SU-DHL-6 (cell line): ENCODE data around the gene VPS51.
"Not testable (repeated sequence)": the region's sequence is repeated elsewhere in the genome, so short reads cannot be mapped to it uniquely, and the experiment has no call there.

Source experiments
- H2AFZ ChIP-seq: fragments of 200-600 bp; sonication (generic); 2 replicates; pipeline ENCODE4 v1.6.1; 2014; ENCODE audit warnings: low read depth, mild to moderate bottlenecking, moderate library complexity, mixed read lengths, antibody characterized with exemption, low read length; ENCODE audit not compliant: severe bottlenecking
- H3F3A ChIP-seq: fragments of 200-600 bp; shearing (Covaris generic); 2 replicates; pipeline ENCODE4 v1.6.0; 2016; ENCODE audit warnings: antibody characterized with exemption, mild to moderate bottlenecking; ENCODE audit not compliant: insufficient read depth
- H3K27ac ChIP-seq: fragments of 200-600 bp; sonication (generic); 2 replicates; pipeline ENCODE4 v1.5.1; 2016; ENCODE audit warnings: low read depth, mild to moderate bottlenecking, low read length, moderate library complexity, mixed read lengths
- H3K27me3 ChIP-seq: fragments of 200-600 bp; sonication (generic), shearing (Covaris generic); 2 replicates; pipeline ENCODE4 v1.6.0; 2014; ENCODE audit warnings: mild to moderate bottlenecking, low read length
- H3K36me3 ChIP-seq: fragments of 200-600 bp; sonication (generic); 2 replicates; pipeline ENCODE4 v1.6.1; 2014; ENCODE audit warnings: mild to moderate bottlenecking, low read length, mixed read lengths
- H3K4me2 ChIP-seq: fragments of 300-600, 200-600 bp; shearing (Covaris generic), sonication (generic); 2 replicates; pipeline ENCODE4 v1.6.0; 2014; ENCODE audit warnings: low read length, low read depth, mild to moderate bottlenecking; ENCODE audit not compliant: poor library complexity, severe bottlenecking
- H3K4me3 ChIP-seq: fragments of 200-600 bp; sonication (generic); 2 replicates; pipeline ENCODE4 v1.5.1; 2014; ENCODE audit warnings: antibody characterized with exemption, low read length, mild to moderate bottlenecking, mixed read lengths; ENCODE audit not compliant: insufficient read depth, poor library complexity, severe bottlenecking
- H3K79me2 ChIP-seq: fragments of 200-600 bp; sonication (generic); 2 replicates; pipeline ENCODE4 v1.6.1; 2014; ENCODE audit warnings: mild to moderate bottlenecking, low read length, moderate library complexity; ENCODE audit not compliant: insufficient read depth
- H3K9ac ChIP-seq: fragments of 200-600 bp; sonication (generic); 2 replicates; pipeline ENCODE4 v1.7.0; 2014; ENCODE audit warnings: mild to moderate bottlenecking, low read length
- H3K9me2 ChIP-seq: fragments of 200-600 bp; sonication (generic); replicated peaks from 2 replicates; pipeline ENCODE4 v1.6.1; 2014; ENCODE audit warnings: low read length; ENCODE audit not compliant: insufficient read depth
- H3K9me3 ChIP-seq: fragments of 200-600 bp; sonication (generic); 2 replicates; pipeline ENCODE4 v1.6.1; 2014; ENCODE audit warnings: low read length, mixed read lengths; ENCODE audit not compliant: insufficient read depth
- H4K20me1 ChIP-seq: fragments of 200-600 bp; sonication (generic); 2 replicates; pipeline ENCODE4 v1.6.1; 2014; ENCODE audit warnings: low read depth, mild to moderate bottlenecking, antibody characterized with exemption, low read length, moderate library complexity, mixed read lengths
- EZH2phosphoT487 ChIP-seq: fragments of 200-600 bp; sonication (generic), shearing (Covaris generic); conservative IDR thresholded peaks from 2 replicates; pipeline ENCODE4 v1.6.1; 2018; ENCODE audit warnings: mild to moderate bottlenecking, antibody characterized with exemption, low read length, moderate library complexity, mixed read lengths
- TF ChIP-seq, protein P1 (sequence below): fragments of 200-600 bp; sonication (generic); IDR thresholded peaks from one replicate; pipeline ENCODE4 v1.5.1; 2017; ENCODE audit warnings: antibody characterized with exemption, mild to moderate bottlenecking, low read length, moderate library complexity; ENCODE audit not compliant: insufficient read depth, poor library complexity, severe bottlenecking

The VPS51 gene

GRCh38 chr11:65118097-65118837 is 22.3 kb downstream of the VPS51 start:
- no peak overlapping the region for H3K4me3 ChIP-seq
- no peaks in the 10 kb centered on the region for H4K20me1 ChIP-seq
- TF ChIP-seq, protein P1, sequence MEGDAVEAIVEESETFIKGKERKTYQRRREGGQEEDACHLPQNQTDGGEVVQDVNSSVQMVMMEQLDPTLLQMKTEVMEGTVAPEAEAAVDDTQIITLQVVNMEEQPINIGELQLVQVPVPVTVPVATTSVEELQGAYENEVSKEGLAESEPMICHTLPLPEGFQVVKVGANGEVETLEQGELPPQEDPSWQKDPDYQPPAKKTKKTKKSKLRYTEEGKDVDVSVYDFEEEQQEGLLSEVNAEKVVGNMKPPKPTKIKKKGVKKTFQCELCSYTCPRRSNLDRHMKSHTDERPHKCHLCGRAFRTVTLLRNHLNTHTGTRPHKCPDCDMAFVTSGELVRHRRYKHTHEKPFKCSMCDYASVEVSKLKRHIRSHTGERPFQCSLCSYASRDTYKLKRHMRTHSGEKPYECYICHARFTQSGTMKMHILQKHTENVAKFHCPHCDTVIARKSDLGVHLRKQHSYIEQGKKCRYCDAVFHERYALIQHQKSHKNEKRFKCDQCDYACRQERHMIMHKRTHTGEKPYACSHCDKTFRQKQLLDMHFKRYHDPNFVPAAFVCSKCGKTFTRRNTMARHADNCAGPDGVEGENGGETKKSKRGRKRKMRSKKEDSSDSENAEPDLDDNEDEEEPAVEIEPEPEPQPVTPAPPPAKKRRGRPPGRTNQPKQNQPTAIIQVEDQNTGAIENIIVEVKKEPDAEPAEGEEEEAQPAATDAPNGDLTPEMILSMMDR = no peak
- no peak for TF ChIP-seq EZH2phosphoT487
- 0 out of 2 replicates have a peak overlapping the region, but pooled peaks have one; percentile 1 for H3K9ac ChIP-seq
- peaks cover 13% of the 10 kb centered on the region; the same call in 1 of the 2 replicates for H3K36me3 ChIP-seq
- H3K9me3 ChIP-seq = no peaks in the 10 kb centered on the region
- H3K9me2 ChIP-seq = no peaks in the 10 kb centered on the region
- no peaks in the 10 kb centered on the region for H3K27me3 ChIP-seq
- peaks cover 46% of the 10 kb centered on the region for H3F3A ChIP-seq
- no peak overlapping the region for H3K4me2 ChIP-seq
- peak overlapping the region; percentile 71; the same call in 1 of the 2 replicates for H3K27ac ChIP-seq
- H3K79me2 ChIP-seq = peaks cover 33% of the 10 kb centered on the region
- H2AFZ ChIP-seq = no peak overlapping the region

DNA sequence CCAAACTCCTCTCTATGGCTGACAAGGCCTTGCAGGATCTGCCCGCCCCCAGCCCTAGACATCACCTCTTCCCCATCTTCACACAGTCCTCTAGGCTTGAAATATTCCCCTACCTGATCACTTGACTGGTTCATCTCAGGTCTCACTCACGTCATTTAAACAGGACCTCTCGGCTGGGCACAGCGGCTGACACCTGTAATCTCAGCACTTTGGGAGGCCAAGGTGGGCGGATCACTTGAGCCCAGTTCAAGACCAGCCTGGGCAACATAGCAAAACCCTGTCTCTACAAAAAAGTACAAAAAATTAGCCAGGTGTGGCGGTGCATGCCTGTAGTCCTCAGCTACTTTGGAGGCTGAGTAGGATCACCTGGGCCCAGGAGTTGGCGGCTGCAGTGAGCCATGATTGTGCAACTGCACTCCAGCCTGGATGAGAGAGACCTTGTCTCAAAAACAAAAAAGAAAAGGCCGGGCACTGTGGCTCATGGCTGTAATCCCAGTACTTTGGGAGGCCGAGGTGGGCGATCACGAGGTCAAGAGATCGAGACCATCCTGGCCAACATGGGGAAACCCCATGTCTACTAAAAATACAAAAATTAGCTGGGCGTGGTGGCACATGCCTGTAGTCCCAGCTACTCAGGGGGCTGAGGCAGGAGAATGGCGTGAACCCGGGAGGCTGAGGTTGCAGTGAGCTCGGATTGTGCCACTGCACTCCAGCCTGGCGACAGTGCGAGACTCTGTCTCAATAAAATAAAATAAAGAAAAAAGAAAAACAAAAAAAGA is 23.1 kb downstream of the VPS51 start:
- H3K27me3 ChIP-seq, H3K4me2 ChIP-seq, H3K4me3 ChIP-seq, H3K9me2 ChIP-seq, H2AFZ ChIP-seq, H3K9me3 ChIP-seq, H4K20me1 ChIP-seq: not testable (repeated sequence)
- Histone ChIP-seq H3K79me2 (peaks cover 34% of the 10 kb centered on the region), H3K36me3 (peaks cover 13% of the 10 kb centered on the region; the same call in 1 of the 2 replicates), H3K27ac (peak overlapping the region; percentile 71), H3K9ac (peak overlapping the region; percentile 95; the same call in 1 of the 2 replicates), H3F3A (peaks cover 38% of the 10 kb centered on the region)

DNA sequence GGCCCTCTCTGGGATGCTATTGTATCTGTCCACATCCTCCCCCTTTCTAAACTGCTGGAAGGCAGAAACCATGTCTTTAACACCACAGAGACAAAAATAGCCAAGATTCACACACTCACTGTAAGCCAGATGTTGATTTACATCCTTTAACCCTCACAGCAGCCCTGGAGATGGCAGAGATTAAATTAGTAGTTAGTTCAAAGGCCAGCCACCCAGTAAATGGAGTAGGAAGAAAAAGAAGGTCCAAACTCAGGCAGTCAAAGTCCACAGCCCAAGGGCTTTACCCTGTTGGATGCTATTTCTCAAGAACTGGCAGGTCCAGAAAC is 23.6 kb downstream of the VPS51 start:
- Histone ChIP-seq H3K36me3 (peaks cover 13% of the 10 kb centered on the region; the same call in 1 of the 2 replicates), H3K4me2 (peak overlapping the region; percentile 87), H3K27ac (peak overlapping the region; percentile 71), H3K9me3 (no peaks in the 10 kb centered on the region), H3K27me3 (no peaks in the 10 kb centered on the region), H3K79me2 (peaks cover 34% of the 10 kb centered on the region), H3K9ac (peak overlapping the region; percentile 95), H4K20me1 (no peaks in the 10 kb centered on the region), H3F3A (peaks cover 35% of the 10 kb centered on the region), H3K4me3 (no peak overlapping the region), H2AFZ (no peak overlapping the region), H3K9me2 (no peaks in the 10 kb centered on the region)
- TF ChIP-seq EZH2phosphoT487 = no peak
- TF ChIP-seq, protein P1 = no peak
